C4-2B (cell line): ENCODE data around the gene CST3.

Experiments
- ZFX ChIP-seq: fragments of 450-650 bp; IDR thresholded peaks from 2 replicates; pipeline ENCODE4 v1.6.1; 2017
- TF ChIP-seq, protein P1 (sequence below): fragments of 450-650 bp; conservative IDR thresholded peaks from 2 replicates; pipeline ENCODE4 v1.5.1; 2017; ENCODE audit warnings: mild to moderate bottlenecking

DNA sequence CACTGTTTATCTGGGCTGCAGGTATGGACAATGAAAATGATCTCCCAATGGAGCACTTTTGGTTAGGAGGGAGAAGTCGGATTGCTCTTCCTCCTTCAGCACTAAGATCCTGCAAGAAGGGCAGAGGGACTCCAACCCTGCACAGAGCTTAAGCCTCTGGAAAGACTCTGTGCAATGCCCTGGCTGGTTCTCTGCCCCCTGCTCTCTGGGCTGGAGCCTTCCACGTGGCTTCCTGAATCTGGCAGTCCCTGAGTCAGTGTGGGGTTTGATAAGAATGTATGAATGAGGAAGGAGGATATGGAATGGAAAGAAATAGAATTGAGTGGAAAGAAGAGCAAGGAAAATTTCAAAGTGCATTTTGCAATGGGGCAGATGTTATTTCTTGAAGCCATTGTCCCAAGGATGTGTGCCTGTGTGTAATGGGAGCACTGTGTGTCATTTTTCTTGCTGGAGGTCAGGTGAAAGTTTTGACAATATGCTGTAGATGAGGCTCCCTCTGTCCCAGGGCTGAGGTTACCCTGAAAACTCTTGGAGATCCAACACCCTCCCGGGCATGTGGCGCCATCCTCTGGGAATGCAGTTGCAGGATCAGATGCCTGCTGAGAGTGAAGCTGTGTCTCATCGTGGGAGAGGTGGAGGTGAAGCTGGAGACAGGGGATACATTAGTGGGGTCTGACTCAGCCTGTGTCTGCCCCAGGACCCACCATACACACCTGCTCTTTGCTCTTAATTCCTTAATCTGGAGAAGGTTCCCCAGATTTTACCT is 53.1 kb downstream of the CST3 start:
- TF ChIP-seq, protein P1, sequence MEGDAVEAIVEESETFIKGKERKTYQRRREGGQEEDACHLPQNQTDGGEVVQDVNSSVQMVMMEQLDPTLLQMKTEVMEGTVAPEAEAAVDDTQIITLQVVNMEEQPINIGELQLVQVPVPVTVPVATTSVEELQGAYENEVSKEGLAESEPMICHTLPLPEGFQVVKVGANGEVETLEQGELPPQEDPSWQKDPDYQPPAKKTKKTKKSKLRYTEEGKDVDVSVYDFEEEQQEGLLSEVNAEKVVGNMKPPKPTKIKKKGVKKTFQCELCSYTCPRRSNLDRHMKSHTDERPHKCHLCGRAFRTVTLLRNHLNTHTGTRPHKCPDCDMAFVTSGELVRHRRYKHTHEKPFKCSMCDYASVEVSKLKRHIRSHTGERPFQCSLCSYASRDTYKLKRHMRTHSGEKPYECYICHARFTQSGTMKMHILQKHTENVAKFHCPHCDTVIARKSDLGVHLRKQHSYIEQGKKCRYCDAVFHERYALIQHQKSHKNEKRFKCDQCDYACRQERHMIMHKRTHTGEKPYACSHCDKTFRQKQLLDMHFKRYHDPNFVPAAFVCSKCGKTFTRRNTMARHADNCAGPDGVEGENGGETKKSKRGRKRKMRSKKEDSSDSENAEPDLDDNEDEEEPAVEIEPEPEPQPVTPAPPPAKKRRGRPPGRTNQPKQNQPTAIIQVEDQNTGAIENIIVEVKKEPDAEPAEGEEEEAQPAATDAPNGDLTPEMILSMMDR, result no peak
- no peak for TF ChIP-seq ZFX
